Measurements from ENCODE around the gene ACTR6. TPM values are rescaled to one million over a fixed set of nuclear protein-coding genes. Genes with fewer than 3 reads are reported as not detected.

The ACTR6 gene
- total and polyA plus RNA-seq, 9 of the 15 experiments (the other 6 are each of a cell fraction or from before 2014, with no cell fraction given), result 26.1 to 109 (median 70.9) TPM

DNA sequence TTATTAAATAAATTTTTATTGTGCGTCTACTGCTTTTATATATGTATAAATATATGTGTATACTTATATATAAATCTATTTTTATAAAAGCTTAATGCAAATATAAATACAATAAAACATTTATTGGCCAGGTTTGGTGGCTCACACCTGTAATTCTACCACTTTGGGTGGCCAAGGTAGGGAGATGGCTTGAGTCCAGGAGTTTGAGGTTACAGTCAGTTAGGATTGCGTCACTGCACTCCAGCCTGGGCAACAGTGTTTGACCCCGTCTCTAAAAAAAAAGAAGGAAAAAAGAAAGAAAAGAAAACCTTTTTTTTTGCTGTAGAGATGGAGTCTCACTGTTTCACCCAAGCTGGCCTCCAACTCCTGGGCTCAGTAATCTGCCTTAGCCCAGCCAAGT, 20.9 kb downstream of the ACTR6 start:
- DNase-seq (ENCODE audit: extremely low read depth in 1 of 4, low spot score in 3 of 4), result no peak
- FAIRE-seq, result no peak
- Histone ChIP-seq H3K36me3 (ENCODE audit: control insufficient read depth, insufficient read depth, low read length) (peaks cover 87% of the 10 kb centered on the region), H3K4me2 (ENCODE audit: insufficient read depth, low read length) (no peak overlapping the region), H3K4me3 (no peak overlapping the region), H3K4me1 (replicated peaks in 1 of 2; ENCODE audit: control insufficient read depth in 2 of 2, insufficient read depth in 2 of 2, low read length in 2 of 2) (no peaks in the 10 kb centered on the region), H3K79me2 (ENCODE audit: control insufficient read depth, insufficient read depth, low read length) (no peaks in the 10 kb centered on the region), H3K27ac (ENCODE audit: extremely low read depth, low read depth, low read length) (no peak overlapping the region), H2AFZ (ENCODE audit: low read depth, low read length) (no peak overlapping the region), H4K20me1 (replicated peaks; ENCODE audit: control insufficient read depth, insufficient read depth, low read length) (no peaks in the 10 kb centered on the region), H3K9me1 (ENCODE audit: control insufficient read depth, insufficient read depth, low read length) (no peaks in the 10 kb centered on the region), H3K27me3 (ENCODE audit: control insufficient read depth in 2 of 2, insufficient read depth in 2 of 2, low read length in 2 of 2) (no peaks in the 10 kb centered on the region), H3K9ac (ENCODE audit: insufficient read depth in 1 of 2, low read depth in 2 of 2, low read length in 2 of 2) (no peak overlapping the region), H3K9me3 (replicated peaks; ENCODE audit: control insufficient read depth, insufficient read depth, low read depth, low read length) (no peaks in the 10 kb centered on the region)
- ATAC-seq, result no peak
- CTCF ChIA-PET (ENCODE audit: low intra/inter-chr PET ratio), result no interaction called here
- intact Hi-C loops (cut with micrococcal nuclease) (loop anchor here (10.0 kb wide), 1 partner anchor 407 kb away; no protein-coding TSS in a partner anchor), in situ Hi-C loops (cut with MboI) (no loop called here)
- 88% methylated on average over 3 of the region's 3 CpGs for WGBS (ENCODE audit: insufficient coverage, low coverage, missing lambda C conversion rate)
- POLR2A ChIA-PET, result no interaction called here
- no TSS peak for BruUV-seq (replicated peaks)
- TF ChIP-seq CEBPG (CRISPR knock-in tag; IDR thresholded peaks at IDR 0.05) (0 out of 2 replicates have a peak, but pooled peaks have one; percentile 14), CEBPG (tag; conservative IDR thresholded peaks at IDR 0.05 in 1 of 2, IDR thresholded peaks at IDR 0.05 in 1 of 2) (no peak), TGIF2 (CRISPR knock-in tag; IDR thresholded peaks at IDR 0.05) (no peak), SRSF3 (IDR thresholded peaks at IDR 0.05; ENCODE audit: insufficient read depth, low read length) (no peak), MGA (IDR thresholded peaks at IDR 0.05) (no peak), CCAR2 (IDR thresholded peaks at IDR 0.05; ENCODE audit: low read depth, low read length) (no peak), CC2D1A (IDR thresholded peaks at IDR 0.05) (no peak), LEF1 (IDR thresholded peaks at IDR 0.05) (no peak), CEBPB (tag; IDR thresholded peaks at IDR 0.05) (peak; percentile 79), MEIS2 (IDR thresholded peaks at IDR 0.05; ENCODE audit: partially characterized antibody) (no peak), PHF21A (IDR thresholded peaks at IDR 0.05; ENCODE audit: borderline replicate concordance, low read depth) (no peak), KDM1A (IDR thresholded peaks at IDR 0.05) (no peak)

Measured in K562 (cell line).